Endothelial cell of umbilical vein (primary cell): ENCODE data around the gene NTMT1. TPM values are rescaled to one million over a fixed set of nuclear protein-coding genes. Genes with fewer than 3 reads are reported as not detected.

ENCODE experiments used
- BruUV-seq: library from RNA; stranded (reverse); fragments of 400-500 nt; replicated peaks from 2 replicates; lab custom pipeline; 2021; lab: Mats Ljungman, UMichigan
- CTCF ChIA-PET: fragments of 300-600, 350-600 bp; sonication (Branson Sonifier 250); formaldehyde crosslinking; loops from one replicate; lab custom pipeline; 2021; ENCODE audit warnings: antibody characterized with exemption, inconsistent platforms; lab: Charles Lee
- POLR2A ChIA-PET: fragments of 300-600, 350-600 bp; sonication (Branson Sonifier 250); formaldehyde crosslinking; loops from one replicate; lab custom pipeline; 2021; ENCODE audit warnings: antibody characterized with exemption, inconsistent platforms; lab: Charles Lee
- DNase-seq: peaks from one replicate; pipeline ENCODE4 v3.0.0-alpha.2; 2011; ENCODE audit warnings: low read depth, low spot score
- FAIRE-seq: peaks from 2 replicates; lab custom pipeline; 2011; peaks lifted over from hg19 to GRCh38; lab: Jason Lieb, UNC
- H2AFZ ChIP-seq: 2 replicates; pipeline ENCODE4 v1.6.0; 2012; ENCODE audit warnings: low read depth, low read length, control low read depth, inconsistent platforms
- H3K27ac ChIP-seq: 2 replicates; pipeline ENCODE4 v1.5.1; 2011; ENCODE audit warnings: low read depth, mild to moderate bottlenecking, control low read depth, low read length, moderate library complexity; ENCODE audit not compliant: insufficient read depth
- H3K27me3 ChIP-seq, 2 experiments: 2 replicates each; pipeline versions ENCODE4 v1.6.0 to v1.6.1; 2011; ENCODE audit warnings: low read length in 2 of 2, mixed read lengths in 1 of 2; ENCODE audit not compliant: control insufficient read depth in 2 of 2, insufficient read depth in 2 of 2
- H3K36me3 ChIP-seq, 2 experiments: 2 replicates in 1 of 2; 3 replicates in 1 of 2; pipeline ENCODE4 v1.5.1; 2011; ENCODE audit warnings: low read length in 2 of 2, mild to moderate bottlenecking in 1 of 2, moderate library complexity in 1 of 2; ENCODE audit not compliant: control insufficient read depth in 2 of 2, insufficient read depth in 2 of 2; ENCODE audit errors: extremely low read depth in 1 of 2
- H3K4me1 ChIP-seq: 3 replicates; pipeline ENCODE4 v1.5.1; 2011; ENCODE audit warnings: mild to moderate bottlenecking, low read length; ENCODE audit not compliant: control insufficient read depth, insufficient read depth; ENCODE audit errors: extremely low read depth
- H3K4me2 ChIP-seq: 2 replicates; pipeline ENCODE4 v1.6.1; 2011; ENCODE audit warnings: low read length, control low read depth, mixed read lengths; ENCODE audit not compliant: insufficient read depth
- H3K4me3 ChIP-seq, 3 experiments: fragments of 200-600 bp in 1 of 3; sonication (generic), shearing (Covaris generic) in 1 of 3; replicated peaks in 1 of 3; 2 replicates each; pipeline ENCODE4 v1.5.1; 2011 to 2016; ENCODE audit warnings: control low read depth in 3 of 3, low read length in 3 of 3, mild to moderate bottlenecking in 2 of 3, inconsistent platforms in 1 of 3, low read depth in 1 of 3, moderate library complexity in 1 of 3; ENCODE audit not compliant: insufficient read depth in 1 of 3
- H3K79me2 ChIP-seq: 2 replicates; pipeline ENCODE4 v1.6.0; 2012; ENCODE audit warnings: low read length, inconsistent platforms; ENCODE audit not compliant: control insufficient read depth, insufficient read depth
- H3K9ac ChIP-seq: replicated peaks from 2 replicates; pipeline ENCODE3; 2011; ENCODE audit warnings: low read length, control low read depth; ENCODE audit not compliant: insufficient read depth; ENCODE audit errors: extremely low read depth
- H3K9me1 ChIP-seq: replicated peaks from 3 replicates; pipeline ENCODE4 v1.6.0; 2011; ENCODE audit warnings: mild to moderate bottlenecking, low read length; ENCODE audit not compliant: control insufficient read depth, insufficient read depth; ENCODE audit errors: extremely low read depth
- H3K9me3 ChIP-seq: replicated peaks from 2 replicates; pipeline ENCODE4 v1.5.1; 2012; ENCODE audit warnings: low read length, inconsistent platforms; ENCODE audit not compliant: control insufficient read depth, insufficient read depth
- H4K20me1 ChIP-seq: replicated peaks from 2 replicates; pipeline ENCODE3; 2011; ENCODE audit warnings: mild to moderate bottlenecking, low read length; ENCODE audit not compliant: control insufficient read depth, insufficient read depth; ENCODE audit errors: extremely low read depth
- CTCF ChIP-seq, 2 donors: IDR thresholded peaks; 1 replicate in 1 of 2; 2 replicates in 1 of 2; pipeline ENCODE4 v1.5.1; 2011; ENCODE audit warnings: low read length in 2 of 2, mild to moderate bottlenecking in 2 of 2, moderate library complexity in 2 of 2, control low read depth in 1 of 2, inconsistent platforms in 1 of 2, low read depth in 1 of 2; ENCODE audit not compliant: insufficient read depth in 1 of 2; ENCODE audit errors: extremely low read depth in 1 of 2
- EZH2 ChIP-seq: IDR thresholded peaks from 2 replicates; pipeline ENCODE4 v1.6.1; 2012; ENCODE audit warnings: borderline replicate concordance, low read depth, mild to moderate bottlenecking, moderate library complexity, low read length, inconsistent platforms; ENCODE audit not compliant: severe bottlenecking
- FOS ChIP-seq: IDR thresholded peaks from 2 replicates; pipeline ENCODE4 v1.6.1; 2011; ENCODE audit warnings: mild to moderate bottlenecking, low read length, moderate library complexity, borderline replicate concordance; ENCODE audit not compliant: insufficient read depth
- GATA2 ChIP-seq: IDR thresholded peaks from 2 replicates; pipeline ENCODE4 v1.7.0; 2011; ENCODE audit warnings: low read depth, mild to moderate bottlenecking, moderate library complexity, mixed read lengths, low read length; ENCODE audit not compliant: insufficient read length, insufficient read depth
- JUN ChIP-seq: IDR thresholded peaks from 2 replicates; pipeline ENCODE4 v1.6.1; 2011; ENCODE audit warnings: borderline replicate concordance, low read depth; ENCODE audit not compliant: insufficient read length, insufficient read depth
- MYC ChIP-seq: IDR thresholded peaks from one replicate; pipeline ENCODE4 v1.6.1; 2011; ENCODE audit warnings: mild to moderate bottlenecking, low read depth, low read length
- POLR2A ChIP-seq: IDR thresholded peaks from 2 replicates; pipeline ENCODE4 v1.6.1; 2012; ENCODE audit warnings: low read depth, mild to moderate bottlenecking, control low read depth, low read length
- POLR2AphosphoS5 ChIP-seq: IDR thresholded peaks from 2 replicates; pipeline ENCODE4 v1.6.1; 2012; ENCODE audit warnings: low read depth, mild to moderate bottlenecking, control low read depth, low read length, moderate library complexity; ENCODE audit not compliant: insufficient read depth
- dilution Hi-C: fragments of 300-500 bp; cut with MboI; formaldehyde crosslinking; loops from one replicate; pipeline ENCODE4 v1.15.0; 2019; ENCODE audit warnings: low sequenced_read_pairs; ENCODE audit not compliant: extremely low pct_ligation_motif_present
- intact Hi-C: fragments of 100-400 bp; cut with micrococcal nuclease; formaldehyde crosslinking; loops from one replicate; pipeline ENCODE4 v1.10.0; 2022
- polyA plus RNA-seq, 4 experiments: library from polyadenylated mRNA; depleted of rRNA in 3 of 4; stranded (reverse) in 3 of 4; unstranded in 1 of 4; fragments of >200 nt; gene quantifications; 2 replicates each; pipeline versions ENCODE4 v1.2.1 to v1.2.3, GENCODE V29; 2011 to 2012; ENCODE audit warnings: missing spikeins in 1 of 4
- total RNA-seq: library from RNA; stranded (reverse); gene quantifications from 2 replicates; pipeline ENCODE4 v1.2.3, GENCODE V29; 2021
- TF ChIP-seq, protein P1 (sequence below): IDR thresholded peaks from 2 replicates; pipeline ENCODE4 v1.6.1; 2011; ENCODE audit not compliant: insufficient read depth, insufficient read length

NTMT1 gene
- total and polyA plus RNA-seq, 2 donors (not counting 3 experiments of a cell fraction or from before 2014, with no cell fraction given) = 47.6 to 58.3 TPM

GRCh38 chr9:129624168-129624759 lies 1.7 kb upstream of the NTMT1 start:
- no peaks in the 10 kb centered on the region for H4K20me1 ChIP-seq
- dilution Hi-C loops (no loop called here), intact Hi-C loops (loop anchor here (1.0 kb wide), 4 partner anchors 13 to 493 kb away; no protein-coding TSS in a partner anchor)
- no peaks in the 10 kb centered on the region for H3K9me1 ChIP-seq
- no peak overlapping the region for H3K9ac ChIP-seq
- H3K79me2 ChIP-seq = peaks cover 30% of the 10 kb centered on the region
- H3K36me3 ChIP-seq = no peaks in the 10 kb centered on the region
- POLR2A ChIA-PET = interaction anchor here (0.6 to 1.0 kb wide), 2 partner anchors 446 to 484 kb away, joined by 3 to 6 read pairs; partner anchors contain the start of gene IER5L
- no peak overlapping the region for H3K27ac ChIP-seq
- H3K9me3 ChIP-seq = no peaks in the 10 kb centered on the region
- peak; percentile 97 for FAIRE-seq
- H3K4me3 ChIP-seq = no peak overlapping the region
- H3K4me1 ChIP-seq = peaks cover 16% of the 10 kb centered on the region
- H2AFZ ChIP-seq = no peak overlapping the region
- no TSS peak for BruUV-seq
- H3K4me2 ChIP-seq = no peak overlapping the region
- peaks cover 0 to 6% of the 10 kb centered on the region in 2 experiments for H3K27me3 ChIP-seq
- TF ChIP-seq POLR2A (no peak), MYC (no peak), FOS (no peak), CTCF (IDR thresholded peaks at IDR 0.05; ENCODE audit: extremely low read depth in 1 of 2, insufficient read depth in 1 of 2, low read depth in 1 of 2, low read length in 2 of 2) (peak; percentile 85 to 88)
- peak; percentile 49 for DNase-seq
- CTCF ChIA-PET = interaction anchor here (0.6 to 7.5 kb wide), 24 partner anchors 9 to 749 kb away, joined by 3 to 232 read pairs (median 4); partner anchors contain the start of genes CRAT and PTPA

DNA sequence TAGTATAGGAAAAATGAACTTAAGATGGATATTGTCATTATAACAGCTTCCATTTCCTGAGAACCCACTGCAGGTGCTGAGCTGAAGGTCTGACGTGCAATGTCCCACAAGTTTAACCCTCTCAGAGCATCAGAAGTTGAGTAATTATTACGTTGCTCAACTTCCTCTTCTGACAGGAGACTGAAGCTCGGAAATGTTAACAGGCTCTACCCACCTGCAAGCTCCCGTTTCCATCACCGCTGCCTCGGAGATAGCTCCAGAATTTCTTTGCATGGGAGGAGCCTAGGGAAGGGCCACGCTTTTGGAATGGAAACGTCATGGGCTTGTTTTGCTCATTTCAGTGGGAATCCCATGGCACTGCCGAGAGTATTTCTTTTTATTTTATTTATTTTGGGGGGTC lies 1.0 kb upstream of the NTMT1 start:
- dilution Hi-C loops (no loop called here), intact Hi-C loops (loop anchor here (1.0 kb wide), 4 partner anchors 14 to 494 kb away; no protein-coding TSS in a partner anchor)
- DNase-seq (no peak), FAIRE-seq (no peak)
- no peaks in the 10 kb centered on the region for H3K9me3 ChIP-seq
- H3K4me2 ChIP-seq = no peak overlapping the region
- H3K27ac ChIP-seq = no peak overlapping the region
- no TSS peak for BruUV-seq
- H3K4me3 ChIP-seq = no peak overlapping the region
- no peak overlapping the region for H3K9ac ChIP-seq
- H3K79me2 ChIP-seq = peaks cover 37% of the 10 kb centered on the region
- no peaks in the 10 kb centered on the region for H4K20me1 ChIP-seq
- CTCF ChIA-PET = interaction anchor here (0.7 to 7.5 kb wide), 16 partner anchors 11 to 522 kb away, joined by 3 to 232 read pairs (median 8); partner anchors contain the start of genes CRAT and PTPA
- H3K9me1 ChIP-seq = no peaks in the 10 kb centered on the region
- peaks cover 16% of the 10 kb centered on the region for H3K4me1 ChIP-seq
- POLR2A ChIA-PET = no interaction called here
- peaks cover 0 to 6% of the 10 kb centered on the region in 2 experiments for H3K27me3 ChIP-seq
- H2AFZ ChIP-seq = no peak overlapping the region
- H3K36me3 ChIP-seq = peaks cover 0 to 2% of the 10 kb centered on the region in 2 experiments
- no peak for TF ChIP-seq POLR2AphosphoS5
- no peak for TF ChIP-seq POLR2A
- TF ChIP-seq EZH2 = no peak
- TF ChIP-seq, protein P1, sequence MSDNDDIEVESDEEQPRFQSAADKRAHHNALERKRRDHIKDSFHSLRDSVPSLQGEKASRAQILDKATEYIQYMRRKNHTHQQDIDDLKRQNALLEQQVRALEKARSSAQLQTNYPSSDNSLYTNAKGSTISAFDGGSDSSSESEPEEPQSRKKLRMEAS = no peak
- no peak for TF ChIP-seq FOS
- TF ChIP-seq CTCF (IDR thresholded peaks at IDR 0.05; ENCODE audit: extremely low read depth in 1 of 2, insufficient read depth in 1 of 2, low read depth in 1 of 2, low read length in 2 of 2) = no peak
- no peak for TF ChIP-seq MYC
- TF ChIP-seq GATA2 = no peak
- no peak for TF ChIP-seq JUN
